Chondrocyte (in vitro differentiated cells): Measurements from ENCODE around the gene SOS1. TPM values are rescaled to one million over a fixed set of nuclear protein-coding genes. Genes with fewer than 3 reads are reported as not detected.
"Not testable (repeated sequence)": the region's sequence is repeated elsewhere in the genome, so short reads cannot be mapped to it uniquely, and the experiment has no call there.

ENCODE experiments used
- DNase-seq: peaks from one replicate; pipeline ENCODE4 v3.0.0; 2021; ENCODE audit warnings: mixed read lengths, low spot score
- H3K27ac Mint-ChIP-seq: one replicate; pipeline ENCODE4 v1.8.0; 2021; ENCODE audit warnings: mild to moderate bottlenecking, moderate library complexity, mixed read lengths; ENCODE audit not compliant: unreplicated experiment
- H3K27me3 Mint-ChIP-seq: 2 replicates; pipeline ENCODE4 v1.8.0; 2021; ENCODE audit warnings: low read depth, mixed read lengths
- H3K36me3 Mint-ChIP-seq: 2 replicates; pipeline ENCODE4 v1.8.0; 2021; ENCODE audit warnings: low read depth, mixed read lengths
- H3K4me1 Mint-ChIP-seq: 2 replicates; pipeline ENCODE4 v1.8.0; 2021; ENCODE audit warnings: low read depth, mild to moderate bottlenecking, mixed read lengths
- H3K4me3 Mint-ChIP-seq: one replicate; pipeline ENCODE4 v1.8.0; 2021; ENCODE audit warnings: mild to moderate bottlenecking, moderate library complexity, mixed read lengths; ENCODE audit not compliant: unreplicated experiment
- H3K9me3 Mint-ChIP-seq: 2 replicates; pipeline ENCODE4 v1.8.0; 2021; ENCODE audit warnings: low read depth, mixed read lengths
- CTCF ChIP-seq: fragments of 200-600 bp; sonication (generic); IDR thresholded peaks from 2 replicates; pipeline ENCODE4 v1.5.0; 2021; ENCODE audit warnings: antibody characterized with exemption, mild to moderate bottlenecking, moderate library complexity
- total RNA-seq: library from RNA; stranded (reverse); gene quantifications from 3 replicates; pipeline ENCODE4 v1.2.1, GENCODE V29; 2021

The SOS1 gene
- total RNA-seq, 1 donor from 2014 or later, result 37.2 TPM

GRCh38 chr2:39156846-39157245 lies 36.0 kb upstream of the SOS1 start:
- no peak for TF ChIP-seq CTCF
- Mint-ChIP-seq H3K4me1 (peaks cover 32% of the 10 kb centered on the region), H3K9me3 (no peaks in the 10 kb centered on the region), H3K36me3 (no peaks in the 10 kb centered on the region), H3K4me3 (no peak overlapping the region), H3K27me3 (no peaks in the 10 kb centered on the region), H3K27ac (no peak overlapping the region)
- no peak for DNase-seq

GRCh38 chr2:39156107-39156506 lies 35.3 kb upstream of the SOS1 start:
- TF ChIP-seq CTCF, result no peak
- DNase-seq, result no peak
- no peak overlapping the region for H3K27ac Mint-ChIP-seq

GRCh38 chr2:39155573-39155972 lies 34.7 kb upstream of the SOS1 start:
- not testable (repeated sequence) for H3K27me3 Mint-ChIP-seq, DNase-seq, H3K9me3 Mint-ChIP-seq, H3K4me3 Mint-ChIP-seq, H3K27ac Mint-ChIP-seq, H3K36me3 Mint-ChIP-seq
- H3K4me1 Mint-ChIP-seq, result peaks cover 23% of the 10 kb centered on the region

More at GRCh38 chr2:39156107-39156506, 35.3 kb upstream of the SOS1 start:
- Mint-ChIP-seq H3K4me3 (no peak overlapping the region), H3K9me3 (no peaks in the 10 kb centered on the region), H3K36me3 (no peaks in the 10 kb centered on the region), H3K27me3 (no peaks in the 10 kb centered on the region), H3K4me1 (peaks cover 29% of the 10 kb centered on the region)

- peaks cover 21% of the 10 kb centered on the region for H3K4me1 Mint-ChIP-seq
- H3K27me3 Mint-ChIP-seq, result no peaks in the 10 kb centered on the region
- DNase-seq, result no peak
- no peak overlapping the region for H3K4me3 Mint-ChIP-seq
- no peak overlapping the region for H3K27ac Mint-ChIP-seq
- TF ChIP-seq CTCF, result no peak
- no peaks in the 10 kb centered on the region for H3K36me3 Mint-ChIP-seq
- H3K9me3 Mint-ChIP-seq, result no peaks in the 10 kb centered on the region
These were observed 34.1 kb upstream of the SOS1 start for GRCh38 chr2:39154944-39155343.

GRCh38 chr2:39153312-39153711 lies 32.5 kb upstream of the SOS1 start:
- H3K4me1 Mint-ChIP-seq, result peaks cover 11% of the 10 kb centered on the region
- no peaks in the 10 kb centered on the region for H3K27me3 Mint-ChIP-seq
- no peak overlapping the region for H3K4me3 Mint-ChIP-seq
- no peaks in the 10 kb centered on the region for H3K36me3 Mint-ChIP-seq
- no peaks in the 10 kb centered on the region for H3K9me3 Mint-ChIP-seq
- no peak overlapping the region for H3K27ac Mint-ChIP-seq
- DNase-seq, result no peak
- no peak for TF ChIP-seq CTCF

- Mint-ChIP-seq H3K4me1 (peaks cover 10% of the 10 kb centered on the region), H3K4me3 (no peak overlapping the region), H3K36me3 (no peaks in the 10 kb centered on the region), H3K27me3 (no peaks in the 10 kb centered on the region), H3K9me3 (no peaks in the 10 kb centered on the region), H3K27ac (no peak overlapping the region)
- DNase-seq, result no peak
- no peak for TF ChIP-seq CTCF
These were observed 31.7 kb upstream of the SOS1 start for GRCh38 chr2:39152504-39152903.
